SU-DHL-6 (cell line): Measurements from ENCODE around the gene DEFB115.

Experiments
- H2AFZ ChIP-seq: fragments of 200-600 bp; sonication (generic); 2 replicates; pipeline ENCODE4 v1.6.1; 2014; ENCODE audit warnings: low read depth, mild to moderate bottlenecking, moderate library complexity, mixed read lengths, antibody characterized with exemption, low read length; ENCODE audit not compliant: severe bottlenecking
- H3F3A ChIP-seq: fragments of 200-600 bp; shearing (Covaris generic); 2 replicates; pipeline ENCODE4 v1.6.0; 2016; ENCODE audit warnings: antibody characterized with exemption, mild to moderate bottlenecking; ENCODE audit not compliant: insufficient read depth
- H3K27ac ChIP-seq: fragments of 200-600 bp; sonication (generic); 2 replicates; pipeline ENCODE4 v1.5.1; 2016; ENCODE audit warnings: low read depth, mild to moderate bottlenecking, low read length, moderate library complexity, mixed read lengths
- H3K27me3 ChIP-seq: fragments of 200-600 bp; sonication (generic), shearing (Covaris generic); 2 replicates; pipeline ENCODE4 v1.6.0; 2014; ENCODE audit warnings: mild to moderate bottlenecking, low read length
- H3K36me3 ChIP-seq: fragments of 200-600 bp; sonication (generic); 2 replicates; pipeline ENCODE4 v1.6.1; 2014; ENCODE audit warnings: mild to moderate bottlenecking, low read length, mixed read lengths
- H3K4me2 ChIP-seq: fragments of 300-600, 200-600 bp; shearing (Covaris generic), sonication (generic); 2 replicates; pipeline ENCODE4 v1.6.0; 2014; ENCODE audit warnings: low read length, low read depth, mild to moderate bottlenecking; ENCODE audit not compliant: poor library complexity, severe bottlenecking
- H3K4me3 ChIP-seq: fragments of 200-600 bp; sonication (generic); 2 replicates; pipeline ENCODE4 v1.5.1; 2014; ENCODE audit warnings: antibody characterized with exemption, low read length, mild to moderate bottlenecking, mixed read lengths; ENCODE audit not compliant: insufficient read depth, poor library complexity, severe bottlenecking
- H3K79me2 ChIP-seq: fragments of 200-600 bp; sonication (generic); 2 replicates; pipeline ENCODE4 v1.6.1; 2014; ENCODE audit warnings: mild to moderate bottlenecking, low read length, moderate library complexity; ENCODE audit not compliant: insufficient read depth
- H3K9ac ChIP-seq: fragments of 200-600 bp; sonication (generic); 2 replicates; pipeline ENCODE4 v1.7.0; 2014; ENCODE audit warnings: mild to moderate bottlenecking, low read length
- H3K9me2 ChIP-seq: fragments of 200-600 bp; sonication (generic); replicated peaks from 2 replicates; pipeline ENCODE4 v1.6.1; 2014; ENCODE audit warnings: low read length; ENCODE audit not compliant: insufficient read depth
- H3K9me3 ChIP-seq: fragments of 200-600 bp; sonication (generic); 2 replicates; pipeline ENCODE4 v1.6.1; 2014; ENCODE audit warnings: low read length, mixed read lengths; ENCODE audit not compliant: insufficient read depth
- H4K20me1 ChIP-seq: fragments of 200-600 bp; sonication (generic); 2 replicates; pipeline ENCODE4 v1.6.1; 2014; ENCODE audit warnings: low read depth, mild to moderate bottlenecking, antibody characterized with exemption, low read length, moderate library complexity, mixed read lengths
- EZH2phosphoT487 ChIP-seq: fragments of 200-600 bp; sonication (generic), shearing (Covaris generic); conservative IDR thresholded peaks from 2 replicates; pipeline ENCODE4 v1.6.1; 2018; ENCODE audit warnings: mild to moderate bottlenecking, antibody characterized with exemption, low read length, moderate library complexity, mixed read lengths
- TF ChIP-seq, protein P1 (sequence below): fragments of 200-600 bp; sonication (generic); IDR thresholded peaks from one replicate; pipeline ENCODE4 v1.5.1; 2017; ENCODE audit warnings: antibody characterized with exemption, mild to moderate bottlenecking, low read length, moderate library complexity; ENCODE audit not compliant: insufficient read depth, poor library complexity, severe bottlenecking

DEFB115 gene

DNA sequence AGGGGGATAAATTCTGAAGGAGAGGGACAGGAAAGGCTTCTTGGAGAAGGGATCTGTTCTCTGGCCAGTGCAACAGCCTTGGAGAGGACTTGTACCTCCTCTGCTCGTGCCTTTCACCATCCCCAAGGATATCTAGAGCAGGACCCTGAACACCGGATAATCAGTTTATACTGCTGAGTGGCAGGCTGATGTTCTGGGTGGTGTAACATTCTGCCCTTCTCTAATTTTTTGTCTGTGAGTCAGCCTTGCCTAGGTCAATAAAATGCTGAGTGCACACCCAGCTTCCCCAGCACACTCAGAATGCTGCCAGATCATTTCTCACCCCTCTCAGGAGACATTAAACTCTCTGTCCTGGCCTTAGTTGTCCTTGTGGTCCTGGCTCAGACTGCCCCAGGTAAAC is at the start of gene DEFB115:
TSS of gene DEFB115 (plus strand) at position 301 of the 400 bp plus-strand sequence. CDS start at position 301, 0 bp downstream.
- no peaks in the 10 kb centered on the region for H3F3A ChIP-seq
- H3K9me2 ChIP-seq = no peaks in the 10 kb centered on the region
- TF ChIP-seq, protein P1, sequence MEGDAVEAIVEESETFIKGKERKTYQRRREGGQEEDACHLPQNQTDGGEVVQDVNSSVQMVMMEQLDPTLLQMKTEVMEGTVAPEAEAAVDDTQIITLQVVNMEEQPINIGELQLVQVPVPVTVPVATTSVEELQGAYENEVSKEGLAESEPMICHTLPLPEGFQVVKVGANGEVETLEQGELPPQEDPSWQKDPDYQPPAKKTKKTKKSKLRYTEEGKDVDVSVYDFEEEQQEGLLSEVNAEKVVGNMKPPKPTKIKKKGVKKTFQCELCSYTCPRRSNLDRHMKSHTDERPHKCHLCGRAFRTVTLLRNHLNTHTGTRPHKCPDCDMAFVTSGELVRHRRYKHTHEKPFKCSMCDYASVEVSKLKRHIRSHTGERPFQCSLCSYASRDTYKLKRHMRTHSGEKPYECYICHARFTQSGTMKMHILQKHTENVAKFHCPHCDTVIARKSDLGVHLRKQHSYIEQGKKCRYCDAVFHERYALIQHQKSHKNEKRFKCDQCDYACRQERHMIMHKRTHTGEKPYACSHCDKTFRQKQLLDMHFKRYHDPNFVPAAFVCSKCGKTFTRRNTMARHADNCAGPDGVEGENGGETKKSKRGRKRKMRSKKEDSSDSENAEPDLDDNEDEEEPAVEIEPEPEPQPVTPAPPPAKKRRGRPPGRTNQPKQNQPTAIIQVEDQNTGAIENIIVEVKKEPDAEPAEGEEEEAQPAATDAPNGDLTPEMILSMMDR = no peak
- no peak for TF ChIP-seq EZH2phosphoT487
- H3K4me3 ChIP-seq = no peak within 1 kb of the TSS
- H3K36me3 ChIP-seq = no peaks in the 10 kb centered on the region
- H2AFZ ChIP-seq = no peak within 1 kb of the TSS
- no peak within 1 kb of the TSS for H3K27ac ChIP-seq
- no peak within 1 kb of the TSS for H3K9ac ChIP-seq
- H3K9me3 ChIP-seq = no peaks in the 10 kb centered on the region
- H4K20me1 ChIP-seq = no peaks in the 10 kb centered on the region
- H3K27me3 ChIP-seq = no peaks in the 10 kb centered on the region
- no peak within 1 kb of the TSS for H3K4me2 ChIP-seq
- no peaks in the 10 kb centered on the region for H3K79me2 ChIP-seq

- no peak overlapping the region for H3K27ac ChIP-seq
- H3K79me2 ChIP-seq = no peaks in the 10 kb centered on the region
- H2AFZ ChIP-seq = no peak overlapping the region
- H3F3A ChIP-seq = no peaks in the 10 kb centered on the region
- no peak for TF ChIP-seq EZH2phosphoT487
- TF ChIP-seq, protein P1 = no peak
- peaks cover 93% of the 10 kb centered on the region; the same call in 1 of the 2 replicates for H3K9me3 ChIP-seq
- H3K4me2 ChIP-seq = no peak overlapping the region
- H3K9me2 ChIP-seq = no peaks in the 10 kb centered on the region
- H3K9ac ChIP-seq = no peak overlapping the region
- H3K4me3 ChIP-seq = no peak overlapping the region
- H4K20me1 ChIP-seq = no peaks in the 10 kb centered on the region
- no peaks in the 10 kb centered on the region for H3K36me3 ChIP-seq
- no peaks in the 10 kb centered on the region for H3K27me3 ChIP-seq
These were observed 20.5 kb upstream of the DEFB115 start for GRCh38 chr20:31236953-31237352.

DNA sequence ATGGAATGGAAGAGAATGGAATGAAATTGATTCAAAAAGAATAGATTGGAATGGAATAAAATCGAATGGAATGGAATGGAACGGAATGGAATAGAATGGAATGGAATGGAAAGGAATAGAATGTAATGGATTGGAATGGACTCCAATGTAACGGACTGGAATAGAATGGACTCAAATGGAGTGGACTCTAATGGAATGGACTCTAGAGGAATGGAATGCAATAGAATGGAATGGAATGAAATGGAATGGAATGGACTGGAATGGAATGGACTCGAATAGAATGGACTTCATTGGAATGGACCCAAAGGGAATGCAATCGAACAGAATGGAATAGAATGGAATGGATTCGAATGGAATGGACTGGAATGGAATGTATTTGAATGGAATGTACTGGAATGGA is 19.7 kb upstream of the DEFB115 start:
- peaks cover 95% of the 10 kb centered on the region; the same call in 1 of the 2 replicates for H3K9me3 ChIP-seq
- no peak overlapping the region for H3K9ac ChIP-seq
- H3K36me3 ChIP-seq = no peaks in the 10 kb centered on the region
- no peaks in the 10 kb centered on the region for H3K79me2 ChIP-seq
- H3K9me2 ChIP-seq = no peaks in the 10 kb centered on the region
- H3K27me3 ChIP-seq = no peaks in the 10 kb centered on the region
- TF ChIP-seq EZH2phosphoT487 = no peak
- TF ChIP-seq, protein P1 = no peak
- no peak overlapping the region for H3K27ac ChIP-seq
- no peak overlapping the region for H2AFZ ChIP-seq
- no peaks in the 10 kb centered on the region for H4K20me1 ChIP-seq
- no peak overlapping the region for H3K4me2 ChIP-seq
- no peaks in the 10 kb centered on the region for H3F3A ChIP-seq
- H3K4me3 ChIP-seq = no peak overlapping the region
